Activated naive CD4-positive, alpha-beta T cell (primary cell): ENCODE measurements around the gene SBF2.

Source experiments
- DNase-seq, 4 experiments: peaks; one replicate each; lab custom pipeline; 2025; lab: John Stamatoyannopoulos, UW

The SBF2 gene

DNA sequence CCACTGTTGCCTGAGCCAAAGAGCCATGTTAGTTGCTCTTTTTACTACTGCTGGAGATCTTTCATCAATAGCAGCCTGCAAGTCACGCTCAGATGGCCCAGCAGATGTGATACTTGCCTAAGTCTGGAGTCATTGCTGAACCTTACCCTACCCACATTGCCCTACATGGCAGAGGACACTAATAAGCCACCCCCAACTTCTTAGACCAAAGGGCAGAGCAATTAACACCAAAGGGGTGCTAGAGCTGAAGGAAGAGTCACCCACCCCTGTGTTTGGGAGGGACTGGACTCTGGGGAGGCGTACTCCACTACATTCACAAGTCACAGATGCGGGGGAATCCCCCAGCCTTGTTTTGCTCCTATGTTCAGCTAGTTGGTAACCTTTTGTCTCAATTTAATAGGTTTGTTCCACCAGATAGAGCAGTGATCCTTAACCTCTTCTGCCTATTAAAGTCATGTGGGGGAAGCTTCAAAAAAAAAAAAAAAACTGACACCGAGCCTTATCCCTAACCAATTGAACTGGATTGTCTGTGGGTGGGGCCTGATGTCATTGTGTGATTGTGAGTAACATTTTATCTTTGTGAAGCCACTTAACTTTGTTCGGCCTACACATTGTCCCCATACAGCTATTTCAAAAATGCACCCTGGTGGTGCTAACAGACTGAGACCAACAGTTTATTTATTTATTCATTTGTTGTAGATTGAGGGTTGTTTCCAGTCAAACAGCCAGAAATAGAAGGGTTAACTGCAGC is 23.9 kb upstream of the SBF2 start:
- DNase-seq, result no peak

DNA sequence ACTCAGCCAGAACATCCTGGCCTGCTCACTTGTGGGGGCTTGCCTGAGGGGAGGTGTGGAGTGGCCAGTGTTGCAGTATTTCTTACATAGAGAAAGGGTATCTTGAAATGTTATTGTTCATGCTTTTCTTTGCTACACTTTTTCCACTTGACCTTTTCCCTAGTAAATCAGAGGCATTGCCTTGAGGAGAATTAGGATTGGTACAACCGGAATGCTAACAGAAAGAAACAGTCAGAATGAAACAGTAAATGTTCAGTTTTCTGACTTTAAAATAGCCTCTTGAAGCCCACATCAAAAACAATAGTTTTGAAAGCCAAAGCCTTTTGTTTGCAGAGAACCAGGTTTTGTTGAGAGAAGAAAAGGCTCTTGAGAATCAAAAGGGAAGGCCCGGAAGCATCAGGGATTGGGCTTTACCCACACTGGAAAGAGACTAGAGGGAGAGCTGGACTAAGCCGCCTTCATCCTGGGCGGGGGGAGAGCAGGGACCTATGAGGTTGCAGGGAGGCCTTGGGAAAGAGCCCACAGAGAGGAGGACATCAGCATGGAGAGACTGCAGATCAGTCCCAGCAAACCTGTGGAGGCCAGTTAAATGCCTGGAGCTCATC is 23.2 kb upstream of the SBF2 start:
- no peak for DNase-seq

DNA sequence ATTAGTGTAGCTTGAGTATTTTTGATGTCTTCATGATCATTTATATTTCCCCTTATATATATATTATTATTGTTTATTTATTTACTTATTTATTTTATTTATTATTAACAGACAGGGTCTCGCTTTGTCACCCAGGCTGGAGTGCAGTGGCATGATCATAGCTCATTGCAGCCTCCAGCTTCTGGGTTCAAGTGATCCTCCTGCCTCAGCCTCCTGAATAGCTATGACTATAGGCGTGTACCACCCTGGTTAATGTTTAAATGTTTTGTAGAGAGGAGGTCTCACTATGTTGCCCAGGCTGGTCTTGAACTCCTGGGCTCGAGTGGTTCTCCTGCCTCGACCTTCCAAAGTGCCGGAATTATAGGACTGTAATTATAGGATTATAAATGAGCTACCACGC is 21.1 kb upstream of the SBF2 start:
- DNase-seq, result no peak

DNA sequence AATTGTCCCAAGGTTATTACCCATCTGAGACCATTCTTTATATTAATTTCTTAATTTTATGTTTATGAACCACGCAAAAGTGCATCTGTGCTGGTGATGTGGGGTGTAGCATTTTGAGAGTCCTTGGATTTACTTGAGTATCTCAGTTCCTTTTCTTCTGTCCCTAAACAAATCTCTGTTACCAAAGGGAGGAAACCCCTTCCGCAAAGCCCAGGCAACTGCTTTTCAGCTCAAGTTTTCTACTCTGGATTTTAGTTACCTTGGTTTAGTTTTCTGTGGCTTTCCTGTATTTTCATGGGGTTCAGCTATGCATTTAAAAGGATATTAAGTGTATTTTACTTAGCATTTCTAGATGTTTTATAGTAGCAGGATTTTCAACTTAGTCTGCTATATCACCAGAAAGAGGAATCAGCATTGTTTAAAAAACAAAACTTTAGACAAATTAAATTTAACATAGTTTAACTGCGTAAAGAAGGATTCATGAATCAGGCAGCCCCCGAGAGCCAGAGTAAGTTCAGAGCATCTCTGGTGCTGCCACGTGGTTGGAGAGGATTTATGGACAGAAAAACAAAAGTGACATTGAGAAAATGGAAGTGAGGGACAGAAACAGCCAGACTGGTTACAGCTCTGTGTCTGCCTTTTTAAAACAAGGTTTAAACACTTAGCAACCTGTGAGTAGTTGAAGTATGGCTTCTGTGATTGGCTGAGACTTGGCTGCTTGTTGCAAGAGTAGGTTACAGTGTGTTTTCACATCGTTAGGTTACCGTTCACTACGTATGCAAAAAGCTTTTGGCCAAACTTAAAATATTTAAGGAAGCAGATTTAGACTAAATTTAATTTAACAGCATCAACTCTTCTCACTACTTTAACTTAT is 20.4 kb upstream of the SBF2 start:
- DNase-seq, result no peak

DNA sequence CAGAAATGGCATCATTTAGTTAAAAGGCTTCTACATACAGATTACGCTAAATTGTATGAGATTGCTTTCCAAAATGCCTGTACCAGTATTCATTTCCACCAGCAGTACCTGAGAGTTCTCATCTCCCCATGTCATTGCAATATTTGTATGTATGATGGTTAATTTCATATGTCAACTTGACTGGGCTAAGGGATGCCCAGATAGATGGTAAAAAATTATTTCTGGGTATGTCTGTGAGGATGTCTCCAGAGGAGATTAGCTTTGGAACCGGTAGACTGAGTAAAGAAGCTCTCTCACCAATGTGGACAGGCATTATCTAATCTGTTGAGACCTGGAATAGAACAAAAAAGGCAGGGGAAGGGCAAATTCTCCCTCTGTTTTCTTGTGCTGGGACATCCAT is 17.8 kb upstream of the SBF2 start:
- no peak for DNase-seq

DNA sequence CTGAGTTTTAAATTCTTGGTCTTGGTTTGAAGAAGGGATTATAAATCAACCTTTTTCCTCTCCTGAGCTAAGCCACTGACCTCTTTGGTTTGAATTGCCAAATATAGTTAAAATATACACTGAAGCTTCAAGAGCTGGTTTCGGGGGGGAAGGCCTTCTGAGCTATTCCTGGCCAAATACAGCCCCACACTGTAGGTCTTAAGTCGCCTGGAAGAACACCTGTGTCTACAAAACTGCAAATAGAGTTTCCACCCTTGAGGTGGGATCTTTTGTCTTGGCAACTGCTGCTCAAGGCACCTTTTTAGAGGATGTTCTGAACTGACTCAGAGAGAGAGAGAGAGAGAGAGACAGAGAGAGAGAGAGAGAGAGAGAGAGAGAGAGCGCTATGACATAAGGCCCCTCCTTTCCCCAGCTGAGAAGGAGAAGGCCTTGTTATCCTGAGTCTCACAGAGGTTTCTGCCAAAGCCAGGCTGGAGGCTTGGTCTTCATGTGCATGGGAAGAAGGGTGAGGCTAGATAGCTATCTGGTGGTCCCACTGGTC is 16.4 kb upstream of the SBF2 start:
- DNase-seq, result no peak

DNA sequence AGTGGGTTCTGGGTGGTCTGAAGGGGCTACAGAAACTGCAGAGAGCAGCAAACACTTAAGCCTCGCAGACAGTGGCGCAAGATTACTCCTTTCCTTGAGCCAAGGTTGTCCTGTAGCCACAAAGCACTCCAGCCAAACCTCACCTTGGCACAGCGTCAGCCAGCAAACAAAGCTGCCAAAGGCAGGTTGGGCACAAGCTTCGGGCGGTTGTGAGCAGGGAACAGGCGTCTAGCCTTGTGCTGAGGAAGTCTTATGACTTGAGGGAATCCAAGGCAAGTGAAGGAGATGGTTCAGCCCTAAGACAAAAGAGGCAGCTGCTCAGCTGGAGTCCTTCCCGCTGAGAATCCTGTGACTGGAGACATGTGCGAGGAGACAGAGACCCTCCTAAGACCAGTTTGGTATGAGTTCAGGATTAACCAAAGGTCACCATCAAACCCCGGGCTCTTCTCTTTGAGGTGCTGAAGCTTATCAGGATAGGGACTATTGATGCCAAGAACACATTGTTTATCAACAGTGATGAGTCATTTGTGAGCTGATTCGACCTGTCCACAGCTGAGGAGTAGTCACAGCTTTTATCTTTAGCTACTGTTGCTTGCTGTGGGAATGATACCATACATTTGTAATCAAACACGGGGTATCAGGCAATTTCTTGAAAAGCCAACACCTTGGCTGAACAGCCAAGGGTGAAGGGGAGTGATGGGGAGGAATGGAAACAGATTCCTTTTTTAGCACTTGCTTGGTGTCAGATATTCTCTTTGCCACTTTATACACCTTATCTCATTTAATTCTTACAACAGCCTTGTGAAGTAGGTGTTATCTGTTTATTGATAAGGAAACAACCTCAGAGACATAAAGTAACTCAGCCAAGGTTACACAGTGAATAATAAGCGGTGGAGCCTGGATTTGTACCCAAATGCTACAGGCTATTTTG is 15.4 kb upstream of the SBF2 start:
- no peak for DNase-seq

DNA sequence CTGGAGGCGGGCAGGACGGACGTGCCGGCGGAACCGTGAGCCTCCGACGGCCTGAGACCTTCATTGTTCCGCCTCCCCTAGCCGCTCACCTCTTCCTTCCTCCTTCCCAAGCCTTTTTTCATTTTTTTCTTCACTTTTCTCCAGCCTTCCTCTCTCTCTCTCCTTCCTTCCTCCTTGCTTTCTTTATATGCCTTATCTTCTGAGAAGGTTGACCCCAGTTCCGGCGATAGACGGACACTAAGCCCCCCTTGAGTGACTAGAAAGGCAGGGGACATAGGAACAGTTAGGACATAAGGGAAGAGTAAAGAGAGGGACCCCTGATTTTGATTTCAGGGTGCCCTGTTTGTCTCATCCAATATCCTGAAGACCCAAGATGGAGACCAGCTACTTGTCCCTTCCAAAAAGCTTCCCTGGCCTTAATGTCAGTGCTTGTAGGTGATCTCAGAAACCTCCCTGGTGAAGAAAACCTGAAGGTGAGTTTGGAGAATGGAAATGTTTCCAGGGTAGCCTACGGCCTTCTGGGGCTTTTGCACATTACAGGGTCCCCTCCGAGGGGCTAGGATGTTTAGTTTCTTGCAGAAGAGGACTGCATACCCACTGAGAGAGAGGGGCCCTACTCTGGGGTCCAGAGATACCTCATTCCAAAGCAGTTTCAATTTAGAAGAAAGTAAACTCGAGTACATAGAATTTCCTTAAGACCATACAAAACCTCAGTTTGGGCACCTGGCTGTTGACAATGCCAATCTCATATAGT is 14.4 kb upstream of the SBF2 start:
- no peak for DNase-seq

DNA sequence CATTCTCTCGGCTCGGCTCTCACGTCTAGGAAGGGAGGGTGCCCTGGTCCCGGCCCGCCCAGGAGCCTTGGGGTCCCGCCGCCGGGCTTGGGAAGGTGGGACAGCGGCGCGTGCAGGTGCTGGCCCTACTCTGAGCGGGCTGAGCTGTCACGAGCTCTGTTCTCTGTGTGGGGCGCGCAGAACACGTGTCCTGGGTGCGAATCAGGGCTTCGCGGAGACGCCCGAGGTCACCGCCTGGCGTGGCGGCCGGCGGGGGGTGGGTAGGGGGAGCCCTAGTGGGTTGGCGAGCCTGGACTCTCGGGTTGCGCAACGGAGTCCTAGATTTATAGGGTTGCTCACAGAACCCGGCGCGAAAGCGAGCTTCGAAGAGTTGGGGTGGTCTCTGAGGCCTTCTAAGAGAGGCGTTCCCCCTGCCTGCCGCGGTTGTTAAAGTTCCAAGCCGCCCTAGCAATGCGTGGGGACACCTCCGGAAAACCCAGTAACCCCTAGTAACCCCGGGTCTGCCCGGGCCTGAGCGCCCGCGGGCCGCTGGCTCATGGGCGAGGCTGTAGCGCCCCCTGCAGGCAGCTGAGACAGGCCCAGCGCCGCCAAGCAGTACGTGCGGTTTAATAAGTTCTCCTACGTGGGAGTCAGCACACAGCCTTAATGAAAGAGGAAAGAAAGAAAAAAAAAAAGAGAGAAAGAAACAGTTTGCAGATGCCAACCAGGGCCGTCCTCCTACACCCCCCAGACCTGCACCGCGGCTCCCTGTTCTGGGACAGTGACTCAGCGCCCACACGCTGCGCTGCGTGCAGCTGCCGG is 13.6 kb upstream of the SBF2 start:
- peak; percentile 61 to 76 (median 65) for DNase-seq

DNA sequence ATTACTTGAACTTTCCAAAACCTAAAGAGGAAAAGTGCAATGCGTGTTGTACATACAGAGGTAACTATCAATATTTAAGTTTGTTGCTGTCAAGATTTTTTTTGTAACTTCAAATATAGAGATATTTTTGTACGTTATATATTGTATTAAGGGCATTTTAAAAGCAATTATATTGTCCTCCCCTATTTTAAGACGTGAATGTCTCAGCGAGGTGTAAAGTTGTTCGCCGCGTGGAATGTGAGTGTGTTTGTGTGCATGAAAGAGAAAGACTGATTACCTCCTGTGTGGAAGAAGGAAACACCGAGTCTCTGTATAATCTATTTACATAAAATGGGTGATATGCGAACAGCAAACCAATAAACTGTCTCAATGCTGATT is 13.0 kb upstream of the SBF2 start:
- DNase-seq, result no peak

DNA sequence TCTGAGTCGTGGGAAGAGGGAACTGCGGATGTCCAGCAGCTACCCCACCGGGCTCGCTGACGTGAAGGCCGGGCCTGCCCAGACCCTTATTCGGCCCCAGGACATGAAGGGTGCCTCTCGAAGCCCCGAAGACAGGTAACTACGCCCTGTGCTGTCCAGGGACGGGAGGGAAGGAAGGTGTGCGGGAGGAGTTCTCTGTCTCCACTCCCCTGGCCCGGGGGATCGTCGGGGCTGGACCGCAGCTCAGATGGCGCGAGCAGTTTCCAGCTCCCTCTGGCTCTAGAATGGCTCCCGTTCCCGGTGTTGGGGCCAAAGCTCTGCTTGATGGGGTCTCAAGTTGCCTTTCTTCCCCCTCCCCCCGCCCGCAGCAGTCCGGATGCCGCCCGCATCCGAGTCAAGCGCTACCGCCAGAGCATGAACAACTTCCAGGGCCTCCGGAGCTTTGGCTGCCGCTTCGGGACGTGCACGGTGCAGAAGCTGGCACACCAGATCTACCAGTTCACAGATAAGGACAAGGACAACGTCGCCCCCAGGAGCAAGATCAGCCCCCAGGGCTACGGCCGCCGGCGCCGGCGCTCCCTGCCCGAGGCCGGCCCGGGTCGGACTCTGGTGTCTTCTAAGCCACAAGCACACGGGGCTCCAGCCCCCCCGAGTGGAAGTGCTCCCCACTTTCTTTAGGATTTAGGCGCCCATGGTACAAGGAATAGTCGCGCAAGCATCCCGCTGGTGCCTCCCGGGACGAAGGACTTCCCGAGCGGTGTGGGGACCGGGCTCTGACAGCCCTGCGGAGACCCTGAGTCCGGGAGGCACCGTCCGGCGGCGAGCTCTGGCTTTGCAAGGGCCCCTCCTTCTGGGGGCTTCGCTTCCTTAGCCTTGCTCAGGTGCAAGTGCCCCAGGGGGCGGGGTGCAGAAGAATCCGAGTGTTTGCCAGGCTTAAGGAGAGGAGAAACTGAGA is 12.2 kb upstream of the SBF2 start:
- peak in 1 of 4 experiments; percentile 8 for DNase-seq

DNA sequence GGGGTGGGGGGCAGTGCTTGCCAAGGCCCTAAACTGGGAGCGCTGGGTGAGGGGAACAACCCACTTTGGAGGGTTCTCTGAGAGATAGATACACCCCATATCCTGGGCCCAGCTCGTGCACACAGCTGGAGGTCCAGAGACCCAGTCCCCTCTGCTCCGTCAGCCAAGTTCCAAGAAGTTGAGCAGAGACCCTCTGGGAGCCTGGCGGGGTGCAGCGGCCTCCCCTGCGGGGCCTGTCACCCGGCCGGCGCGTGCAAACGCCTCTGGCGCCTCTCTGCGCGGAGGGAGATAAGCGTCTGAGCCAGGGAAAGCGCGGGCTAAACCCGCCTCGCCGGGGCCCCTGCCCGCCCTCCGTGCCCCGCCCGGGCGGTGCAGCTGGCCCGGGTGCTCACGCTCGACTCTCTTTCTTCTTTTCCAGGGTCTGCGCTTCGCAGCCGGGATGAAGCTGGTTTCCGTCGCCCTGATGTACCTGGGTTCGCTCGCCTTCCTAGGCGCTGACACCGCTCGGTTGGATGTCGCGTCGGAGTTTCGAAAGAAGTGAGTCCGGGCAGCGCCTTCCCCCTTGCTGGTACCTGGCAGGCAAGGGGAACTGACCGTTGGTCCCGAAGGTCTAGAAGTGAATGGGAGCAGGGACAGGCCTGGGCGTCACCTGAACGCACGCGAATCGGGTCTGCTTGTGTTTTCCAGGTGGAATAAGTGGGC is 11.4 kb upstream of the SBF2 start:
- DNase-seq, result peak in 1 of 4 experiments; percentile 16

DNA sequence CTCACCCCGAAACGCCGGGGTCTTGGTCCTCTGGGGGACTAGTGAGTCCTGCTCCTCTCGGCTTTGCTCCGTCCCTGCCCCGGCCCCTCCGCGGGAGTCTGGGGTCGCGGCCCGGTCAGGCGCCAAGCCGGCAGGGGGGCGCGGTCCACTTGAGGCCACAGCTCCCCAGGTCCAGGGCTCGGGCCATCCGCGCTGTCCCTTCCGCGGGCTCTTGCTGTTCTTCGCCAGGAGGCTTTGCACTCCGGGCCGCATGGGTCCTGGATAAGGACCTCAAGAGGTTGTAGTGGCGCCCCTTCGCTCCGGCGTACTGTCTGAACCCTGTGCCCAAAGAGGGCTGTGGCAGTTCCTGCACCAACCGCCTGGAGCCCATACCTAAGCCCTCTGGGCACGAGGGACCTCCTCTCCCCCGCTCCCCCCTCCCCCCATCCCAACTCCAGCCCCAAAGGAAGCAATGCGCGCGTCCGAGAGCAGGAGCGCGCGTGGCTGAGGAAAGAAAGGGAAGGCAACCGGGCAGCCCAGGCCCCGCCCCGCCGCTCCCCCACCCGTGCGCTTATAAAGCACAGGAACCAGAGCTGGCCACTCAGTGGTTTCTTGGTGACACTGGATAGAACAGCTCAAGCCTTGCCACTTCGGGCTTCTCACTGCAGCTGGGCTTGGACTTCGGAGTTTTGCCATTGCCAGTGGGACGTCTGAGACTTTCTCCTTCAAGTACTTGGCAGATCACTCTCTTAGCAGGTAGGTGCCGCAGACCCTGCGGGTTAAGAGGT is 10.7 kb upstream of the SBF2 start, which contains the start of gene ADM:
Gene ADM (plus strand): TSS at position 579 of the 767 bp plus-strand sequence. CDS start 628 bp downstream, outside the sequence.
- peak in 1 of 4 experiments; percentile 17 for DNase-seq

DNA sequence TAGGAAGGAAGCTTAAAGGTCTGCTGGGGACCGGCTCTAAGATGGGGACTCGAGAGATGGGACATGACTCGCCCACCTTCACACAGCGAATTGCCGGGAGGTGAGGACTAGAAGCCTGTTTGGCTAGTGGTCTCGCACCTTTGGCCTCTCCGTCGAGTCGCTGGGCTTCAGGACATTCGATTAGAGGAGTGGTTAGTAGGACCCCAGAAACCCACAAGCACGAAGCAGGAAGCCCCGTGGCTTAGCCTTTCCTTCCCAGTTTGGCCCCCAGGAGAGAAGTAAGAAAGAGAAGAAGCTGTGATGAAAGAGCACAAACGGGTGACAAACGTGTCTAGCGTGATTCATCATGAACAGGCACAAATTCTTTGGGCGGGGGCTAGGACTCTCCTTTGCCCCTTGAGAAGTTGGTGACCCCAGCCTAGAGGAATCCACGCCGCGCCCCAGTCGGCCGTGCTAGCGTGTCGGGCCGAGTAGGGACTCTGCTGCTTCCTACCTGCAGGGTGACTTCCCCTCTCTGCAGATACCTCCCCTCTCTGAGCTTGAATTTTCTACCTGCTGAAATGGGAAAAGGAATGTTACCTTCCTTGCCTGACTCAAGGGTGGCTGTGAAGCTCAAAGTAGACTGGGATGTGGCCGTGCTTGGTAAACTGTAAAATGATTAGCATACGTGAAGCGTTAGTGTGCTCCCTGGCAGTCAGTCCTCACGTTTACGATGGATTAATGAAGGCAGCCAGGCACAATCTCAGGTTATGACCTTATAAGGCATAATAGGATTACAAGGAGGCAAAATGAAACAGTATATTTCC is 9.7 kb upstream of the SBF2 start:
- DNase-seq, result no peak

DNA sequence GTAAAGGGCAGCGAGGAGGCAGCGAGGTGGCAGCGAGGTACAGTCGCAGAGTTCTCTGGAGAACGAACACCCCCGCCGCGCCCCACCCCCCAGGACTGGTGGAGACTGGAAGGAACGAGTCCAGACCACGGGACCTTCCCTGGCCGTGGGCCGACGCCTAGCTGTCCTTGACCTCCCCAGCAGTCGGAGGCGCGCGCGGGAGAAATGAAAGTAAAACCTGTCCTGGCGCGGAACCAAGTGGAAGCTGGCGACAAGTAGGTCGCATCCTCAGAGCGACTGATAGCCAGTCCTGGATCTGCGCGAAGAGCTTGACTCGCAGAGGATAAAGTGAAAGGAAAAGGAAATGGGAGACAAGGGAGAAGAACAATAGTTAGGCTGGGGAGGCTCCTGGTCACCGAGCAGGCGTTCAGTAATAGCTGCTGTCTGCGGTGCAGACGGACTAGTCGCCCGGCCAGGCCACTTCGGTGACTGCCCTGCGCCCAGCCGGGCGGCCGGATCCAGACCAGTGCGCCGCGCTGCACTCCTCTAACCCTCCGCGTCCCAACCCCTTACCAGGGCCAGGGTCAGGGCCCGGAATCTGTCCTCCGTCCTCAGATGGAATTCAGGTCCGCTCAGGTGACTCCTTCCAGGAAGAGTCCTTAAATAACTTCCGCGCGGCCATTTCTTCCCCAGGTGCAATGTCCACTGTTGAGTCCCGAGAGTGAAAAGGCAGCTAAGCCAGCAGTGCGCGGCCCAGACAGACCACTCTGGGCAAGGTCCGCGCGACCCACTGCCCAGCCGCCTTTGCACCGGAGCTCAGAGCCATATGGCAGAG is 8.9 kb upstream of the SBF2 start:
- peak in 2 of 4 experiments; percentile 47 to 59 for DNase-seq
